GM06990 (cell line): ENCODE results near the gene SPNS2.

Experiments used
- DNase-seq: peaks from one replicate; pipeline ENCODE4 v3.0.0-alpha.2; 2011; ENCODE audit not compliant: insufficient read length; ENCODE audit errors: extremely low read depth
- H3K27me3 ChIP-seq: replicated peaks from 2 replicates; pipeline ENCODE4 v1.6.0; 2011; ENCODE audit warnings: low read length; ENCODE audit not compliant: control insufficient read depth, insufficient read depth
- H3K36me3 ChIP-seq: 2 replicates; pipeline ENCODE4 v1.5.1; 2011; ENCODE audit warnings: low read length; ENCODE audit not compliant: control insufficient read depth, insufficient read depth
- H3K4me3 ChIP-seq: replicated peaks from 2 replicates; pipeline ENCODE4 v1.5.1; 2011; ENCODE audit warnings: low read depth, mild to moderate bottlenecking, control low read depth, low read length
- CTCF ChIP-seq: IDR thresholded peaks from 2 replicates; pipeline ENCODE4 v1.5.1; 2011; ENCODE audit warnings: low read length, control low read depth, mild to moderate bottlenecking, inconsistent platforms; ENCODE audit not compliant: insufficient read depth, poor library complexity, severe bottlenecking

The SPNS2 gene

DNA sequence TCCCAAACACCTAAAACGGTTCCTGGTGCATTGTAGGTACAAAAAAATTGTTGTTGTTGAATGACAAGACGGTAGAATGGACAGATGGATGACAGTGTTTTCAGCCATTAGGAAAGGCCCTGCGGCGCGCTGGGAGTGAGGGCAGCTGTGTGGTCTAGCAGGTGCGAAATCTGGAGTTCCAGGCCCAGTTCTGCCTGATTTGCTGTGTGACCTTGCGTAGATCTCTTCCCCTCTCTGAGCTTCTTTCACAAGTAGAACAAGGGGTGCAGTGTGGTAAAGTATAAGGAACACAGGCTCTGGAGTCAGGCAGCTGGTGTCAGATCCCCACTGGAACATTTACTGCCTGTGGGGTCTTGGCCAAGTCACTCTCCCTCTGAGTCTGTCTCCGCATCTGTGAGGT, 25.3 kb downstream of the SPNS2 start:
- no peak for TF ChIP-seq CTCF

GRCh38 chr17:4525691-4526397, 27.2 kb downstream of the SPNS2 start:
- DNase-seq = no peak
- Histone ChIP-seq H3K4me3 (no peak overlapping the region), H3K27me3 (no peaks in the 10 kb centered on the region; the same call in 1 of the 2 replicates), H3K36me3 (no peaks in the 10 kb centered on the region)
- no peak for TF ChIP-seq CTCF

More for the DNA sequence above, 25.3 kb downstream of the SPNS2 start:
- no peaks in the 10 kb centered on the region for H3K36me3 ChIP-seq
- no peak overlapping the region for H3K4me3 ChIP-seq
- DNase-seq = no peak
- no peaks in the 10 kb centered on the region; the same call in 1 of the 2 replicates for H3K27me3 ChIP-seq

DNA sequence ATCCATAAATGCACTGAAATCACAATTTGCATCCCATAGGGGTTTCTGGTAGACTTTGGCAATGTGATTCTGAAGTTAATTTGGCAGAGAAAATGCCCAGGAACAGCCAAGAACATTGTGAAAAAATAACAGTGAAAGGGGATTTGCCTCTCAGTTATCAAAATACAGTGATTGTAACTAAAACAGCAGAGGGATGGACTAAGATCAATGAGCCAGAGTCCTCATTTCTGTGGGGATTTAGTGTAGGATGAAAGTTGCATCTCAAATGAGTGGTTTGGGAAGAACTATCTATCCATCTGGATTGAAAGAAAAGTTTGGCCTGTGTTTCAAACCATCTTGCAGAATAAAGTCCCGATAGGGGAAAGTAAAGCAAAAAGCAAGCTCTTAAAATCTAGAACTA, 28.5 kb downstream of the SPNS2 start:
- Histone ChIP-seq H3K36me3 (no peaks in the 10 kb centered on the region), H3K27me3 (no peaks in the 10 kb centered on the region; the same call in 1 of the 2 replicates), H3K4me3 (no peak overlapping the region)
- no peak for TF ChIP-seq CTCF
- DNase-seq = no peak

DNA sequence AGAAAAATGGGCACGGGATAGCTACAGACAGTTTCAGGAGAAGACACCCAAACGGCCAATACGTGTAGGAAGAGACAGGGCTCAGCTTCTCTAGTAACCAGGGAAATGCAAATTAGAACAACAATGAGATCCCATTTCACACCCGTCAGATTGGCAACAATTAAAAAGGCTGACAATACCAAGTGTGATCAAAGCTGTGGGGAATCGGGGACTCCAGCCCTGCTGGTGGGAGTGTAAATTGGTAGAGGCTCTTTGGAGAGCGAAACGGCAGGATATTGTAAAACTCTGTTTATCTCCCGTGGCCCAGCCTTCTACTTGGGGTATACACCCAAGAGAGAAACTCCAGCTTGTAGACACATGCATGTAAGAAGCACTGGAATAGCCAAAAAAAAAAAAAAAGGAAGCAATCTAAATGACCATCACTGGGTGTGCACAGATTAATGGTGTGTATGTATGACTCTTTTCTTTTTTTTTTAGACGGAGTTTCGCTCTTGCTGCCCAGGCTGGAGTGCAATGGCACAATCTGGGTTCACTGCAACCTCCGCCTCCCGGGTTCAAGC, 29.0 kb downstream of the SPNS2 start:
- no peak for TF ChIP-seq CTCF

GRCh38 chr17:4529533-4530152, 31.0 kb downstream of the SPNS2 start:
- TF ChIP-seq CTCF = no peak
- Histone ChIP-seq H3K27me3 (no peaks in the 10 kb centered on the region; the same call in 1 of the 2 replicates), H3K36me3 (no peaks in the 10 kb centered on the region), H3K4me3 (no peak overlapping the region)
- DNase-seq = no peak

More for the DNA sequence above, 29.0 kb downstream of the SPNS2 start:
- DNase-seq = no peak
- no peaks in the 10 kb centered on the region for H3K36me3 ChIP-seq
- H3K4me3 ChIP-seq = no peak overlapping the region
- no peaks in the 10 kb centered on the region; the same call in 1 of the 2 replicates for H3K27me3 ChIP-seq
